ENCODE measurements around the gene VWA8.

DNA sequence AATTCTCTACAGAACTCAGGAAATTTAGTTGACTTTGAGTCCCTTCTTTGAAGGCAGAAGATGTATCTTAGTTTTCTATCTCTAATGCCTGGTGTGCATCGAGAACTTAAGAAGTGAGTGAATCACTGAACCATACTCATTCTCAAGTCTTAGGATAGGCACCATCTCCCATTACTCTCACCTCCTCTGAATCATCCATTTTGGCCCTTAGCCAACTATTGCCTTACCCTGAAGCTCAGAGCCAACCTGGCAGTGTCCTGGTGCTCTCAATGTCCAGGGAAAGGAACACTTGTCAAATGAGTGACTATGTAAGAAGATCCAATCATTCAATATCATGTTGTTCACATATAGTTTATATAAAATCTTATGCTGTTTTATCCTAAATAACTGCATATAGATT, 357.0 kb downstream of the VWA8 start:
- TF ChIP-seq POLR2A (IDR thresholded peaks at IDR 0.05): no peak
- TF ChIP-seq, protein P1, sequence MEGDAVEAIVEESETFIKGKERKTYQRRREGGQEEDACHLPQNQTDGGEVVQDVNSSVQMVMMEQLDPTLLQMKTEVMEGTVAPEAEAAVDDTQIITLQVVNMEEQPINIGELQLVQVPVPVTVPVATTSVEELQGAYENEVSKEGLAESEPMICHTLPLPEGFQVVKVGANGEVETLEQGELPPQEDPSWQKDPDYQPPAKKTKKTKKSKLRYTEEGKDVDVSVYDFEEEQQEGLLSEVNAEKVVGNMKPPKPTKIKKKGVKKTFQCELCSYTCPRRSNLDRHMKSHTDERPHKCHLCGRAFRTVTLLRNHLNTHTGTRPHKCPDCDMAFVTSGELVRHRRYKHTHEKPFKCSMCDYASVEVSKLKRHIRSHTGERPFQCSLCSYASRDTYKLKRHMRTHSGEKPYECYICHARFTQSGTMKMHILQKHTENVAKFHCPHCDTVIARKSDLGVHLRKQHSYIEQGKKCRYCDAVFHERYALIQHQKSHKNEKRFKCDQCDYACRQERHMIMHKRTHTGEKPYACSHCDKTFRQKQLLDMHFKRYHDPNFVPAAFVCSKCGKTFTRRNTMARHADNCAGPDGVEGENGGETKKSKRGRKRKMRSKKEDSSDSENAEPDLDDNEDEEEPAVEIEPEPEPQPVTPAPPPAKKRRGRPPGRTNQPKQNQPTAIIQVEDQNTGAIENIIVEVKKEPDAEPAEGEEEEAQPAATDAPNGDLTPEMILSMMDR (IDR thresholded peaks at IDR 0.05): no peak
